Lung (tissue), 12 donors: ENCODE measurements around the gene PP2D1. TPM values are rescaled to one million over a fixed set of nuclear protein-coding genes. Genes with fewer than 3 reads are reported as not detected.

Experiments
- ATAC-seq: fragments of 200-7000 bp; cut with Tn5 transposase; one replicate; pipeline ENCODE4 v1.9.1; 2020; ENCODE audit warnings: moderate number of reproducible peaks; ENCODE audit not compliant: insufficient read depth, low FRiP score
- DNase-seq, 3 donors: peaks; one replicate each; pipeline ENCODE4 v3.0.0-alpha.2; 2013 to 2017
- H3K27ac ChIP-seq, 2 donors: one replicate each; pipeline ENCODE4 v1.5.1; 2013; ENCODE audit warnings: mild to moderate bottlenecking in 2 of 2, moderate library complexity in 2 of 2, control low read depth in 1 of 2, inconsistent platforms in 1 of 2, low read depth in 1 of 2, low read length in 1 of 2
- H3K27me3 ChIP-seq, 3 donors: one replicate each; pipeline ENCODE4 v1.5.1; 2013; ENCODE audit warnings: low read length in 2 of 3; ENCODE audit not compliant: control insufficient read depth in 3 of 3, insufficient read depth in 3 of 3
- H3K36me3 ChIP-seq, 4 donors: one replicate each; pipeline ENCODE4 v1.5.1; 2013; ENCODE audit warnings: low read length in 4 of 4, mild to moderate bottlenecking in 1 of 4, moderate library complexity in 1 of 4; ENCODE audit not compliant: control insufficient read depth in 4 of 4, insufficient read depth in 4 of 4
- H3K4me1 ChIP-seq, 5 donors: one replicate each; pipeline ENCODE4 v1.5.1; 2013; ENCODE audit warnings: low read length in 5 of 5, mild to moderate bottlenecking in 2 of 5, moderate library complexity in 1 of 5; ENCODE audit not compliant: control insufficient read depth in 5 of 5, insufficient read depth in 5 of 5
- H3K4me3 ChIP-seq: one replicate; pipeline ENCODE4 v1.5.1; 2013; ENCODE audit warnings: mild to moderate bottlenecking, control low read depth, moderate library complexity
- H3K9ac ChIP-seq, 2 donors: one replicate each; pipeline ENCODE4 v1.5.1; 2013; ENCODE audit warnings: low read length in 2 of 2, control low read depth in 1 of 2; ENCODE audit not compliant: insufficient read depth in 1 of 2
- H3K9me3 ChIP-seq, 4 donors: one replicate each; pipeline ENCODE4 v1.5.1; 2013; ENCODE audit warnings: low read length in 3 of 4, mild to moderate bottlenecking in 1 of 4, moderate library complexity in 1 of 4; ENCODE audit not compliant: control insufficient read depth in 4 of 4, insufficient read depth in 3 of 4
- CTCF ChIP-seq: IDR thresholded peaks from 2 replicates; pipeline ENCODE4 v1.5.1; 2012; ENCODE audit warnings: mild to moderate bottlenecking; ENCODE audit errors: control extremely low read depth, extremely low read depth
- WGBS, 2 donors: extraction: QIAGEN DNeasy Blood & Tissue Kit; methylation state at CpG; one replicate each; pipeline ENCODE4 v1.1.7; 2013; 5-methylcytosine and 5-hydroxymethylcytosine counted together
- polyA plus RNA-seq, 2 donors: library from polyadenylated mRNA; stranded (reverse); fragments of 200-250 nt; gene quantifications; one replicate each; pipeline ENCODE4 v1.2.1, GENCODE V29; 2013
- total RNA-seq, 2 donors: library from RNA; depleted of rRNA in 1 of 2; stranded (reverse); fragments of >200 nt in 1 of 2; gene quantifications; one replicate each; pipeline ENCODE4 v1.2.1, GENCODE V29; 2014 to 2021
- donor health status: control.
- donor health status: control.
- donor health status: Bipolar disorder and iron deficiency.
- donor health status: healthy.
- donor health status: DM: yes; HTN: yes; CAD: no.

Gene PP2D1
- total and polyA plus RNA-seq, 4 donors, result not detected

GRCh38 chr3:20051123-20051806 lies 39.2 kb upstream of the PP2D1 start:
- 94 to 97% methylated on average over 4 of the region's 4 CpGs for WGBS, 2 donors
- H3K4me1 ChIP-seq, result peaks cover 12 to 36% (median 21%) of the 10 kb centered on the region in 5 donors
- DNase-seq (no peak), ATAC-seq (no peak)
- H3K36me3 ChIP-seq, result no peaks in the 10 kb centered on the region
- H3K9ac ChIP-seq, result no peak overlapping the region
- no peak overlapping the region for H3K4me3 ChIP-seq
- H3K27me3 ChIP-seq, result no peaks in the 10 kb centered on the region
- no peaks in the 10 kb centered on the region for H3K9me3 ChIP-seq
- H3K27ac ChIP-seq, result peak overlapping the region in 1 of 2 donors; percentile 28
- no peak for TF ChIP-seq CTCF

GRCh38 chr3:20047976-20048883 lies 36.2 kb upstream of the PP2D1 start:
- DNase-seq (peak in 1 of 3 donors; percentile 39), ATAC-seq (no peak)
- peaks cover 6 to 26% (median 9%) of the 10 kb centered on the region in 5 donors for H3K4me1 ChIP-seq
- no peaks in the 10 kb centered on the region for H3K36me3 ChIP-seq
- TF ChIP-seq CTCF, result no peak
- H3K4me3 ChIP-seq, result no peak overlapping the region
- H3K9me3 ChIP-seq, result no peaks in the 10 kb centered on the region
- 63 to 74% methylated on average over 9 of the region's 9 CpGs for WGBS, 2 donors
- H3K27me3 ChIP-seq, result no peaks in the 10 kb centered on the region
- peak overlapping the region in 1 of 2 donors; percentile 23 for H3K9ac ChIP-seq
- H3K27ac ChIP-seq, result peak overlapping the region in 1 of 2 donors; percentile 11

- no peak overlapping the region for H3K27ac ChIP-seq
Measured at GRCh38 chr3:20047341-20047779, 35.3 kb upstream of the PP2D1 start.

More at GRCh38 chr3:20047341-20047779, 35.3 kb upstream of the PP2D1 start:
- peaks cover 9 to 31% (median 14%) of the 10 kb centered on the region in 5 donors for H3K4me1 ChIP-seq
- TF ChIP-seq CTCF, result no peak
- ATAC-seq (no peak), DNase-seq (no peak)
- H3K9me3 ChIP-seq, result no peaks in the 10 kb centered on the region
- no peaks in the 10 kb centered on the region for H3K27me3 ChIP-seq
- no peak overlapping the region for H3K4me3 ChIP-seq
- H3K9ac ChIP-seq, result no peak overlapping the region
- no peaks in the 10 kb centered on the region for H3K36me3 ChIP-seq
- 87 to 91% methylated on average over 7 of the region's 7 CpGs for WGBS, 2 donors
